ENCODE measurements around the gene ABLIM2.
A peak's percentile ranks its signal among the peaks of the same experiment; 100 is the strongest.
"Not testable (repeated sequence)": the region's sequence is repeated elsewhere in the genome, so short reads cannot be mapped to it uniquely, and the experiment has no call there.

Gene ABLIM2

DNA sequence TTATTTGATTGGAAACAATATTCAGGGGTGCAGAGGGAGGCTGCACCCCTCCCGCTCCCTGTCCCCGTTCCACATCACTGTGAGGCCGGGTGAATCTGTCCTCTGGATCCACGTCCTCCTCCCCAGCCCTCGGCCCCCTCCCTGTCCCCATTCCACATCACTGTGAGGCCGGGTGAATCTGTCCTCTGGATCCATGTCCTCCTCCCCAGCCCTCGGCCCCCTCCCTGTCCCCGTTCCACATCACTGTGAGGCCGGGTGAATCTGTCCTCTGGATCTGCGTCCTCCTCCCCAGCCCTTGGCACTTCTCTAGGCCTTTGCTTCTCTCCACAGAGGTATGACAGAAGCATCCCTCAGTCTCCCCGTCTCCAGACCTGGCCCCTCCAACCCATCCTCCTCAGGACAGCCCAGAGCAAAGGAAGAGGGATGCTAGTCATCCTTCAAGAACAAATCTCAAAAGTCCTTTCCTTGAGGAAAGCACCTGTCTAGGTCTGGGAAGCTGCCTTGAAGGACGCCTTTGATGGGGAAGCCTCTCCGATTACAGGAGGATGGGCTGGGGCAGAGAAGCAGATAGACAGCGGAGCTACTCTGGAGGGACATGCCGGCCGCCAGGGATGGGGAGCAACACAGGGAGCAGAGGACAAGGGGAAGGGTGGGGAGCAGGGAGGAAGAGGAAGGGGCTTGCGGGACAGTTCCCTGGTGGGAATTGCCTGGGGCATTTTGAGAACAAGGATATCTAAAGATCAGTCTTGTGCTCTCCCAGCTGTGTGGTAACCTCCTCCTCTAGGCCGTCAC, 208.1 kb downstream of the ABLIM2 start:
- DNase-seq: no peak

DNA sequence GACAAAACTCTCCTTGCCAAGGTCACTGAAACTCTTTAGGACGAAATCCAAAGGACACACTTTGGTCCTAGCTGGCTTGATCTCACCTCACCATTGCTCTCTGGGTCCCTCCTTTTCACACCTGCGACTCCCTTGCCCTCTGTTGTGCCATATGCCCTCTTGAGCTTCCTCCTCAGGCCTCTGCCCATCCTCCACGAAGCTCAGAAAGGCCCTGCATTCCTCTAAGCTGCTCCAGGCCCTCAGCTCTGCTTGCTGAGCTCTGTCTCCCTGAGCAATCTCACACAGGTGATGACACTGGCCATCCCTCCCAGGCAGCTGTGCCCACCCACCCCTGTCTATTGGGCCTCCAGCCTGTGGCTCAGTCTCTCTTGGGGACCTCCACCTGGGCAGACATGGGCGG, 208.9 kb downstream of the ABLIM2 start:
- no peak for DNase-seq

DNA sequence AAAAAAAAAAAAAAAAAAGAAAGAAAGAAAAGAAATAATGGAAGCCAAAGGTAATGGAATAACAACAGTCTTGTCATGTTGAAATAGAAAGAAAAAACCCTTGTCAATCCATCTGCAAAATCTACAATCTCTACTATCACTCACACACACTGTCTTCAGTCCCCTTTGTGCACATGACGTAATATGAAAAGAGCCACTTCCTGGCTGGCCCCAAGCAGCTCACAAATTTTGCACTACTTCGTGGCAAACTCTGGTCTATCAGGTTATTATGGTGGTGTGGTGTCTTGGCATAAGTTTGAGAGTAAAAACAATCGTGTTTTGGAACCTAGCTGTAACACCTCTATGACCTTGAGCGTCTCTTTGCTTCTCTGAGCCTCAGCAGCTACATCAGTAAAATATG, 210.7 kb downstream of the ABLIM2 start:
- DNase-seq: peak; percentile 31

DNA sequence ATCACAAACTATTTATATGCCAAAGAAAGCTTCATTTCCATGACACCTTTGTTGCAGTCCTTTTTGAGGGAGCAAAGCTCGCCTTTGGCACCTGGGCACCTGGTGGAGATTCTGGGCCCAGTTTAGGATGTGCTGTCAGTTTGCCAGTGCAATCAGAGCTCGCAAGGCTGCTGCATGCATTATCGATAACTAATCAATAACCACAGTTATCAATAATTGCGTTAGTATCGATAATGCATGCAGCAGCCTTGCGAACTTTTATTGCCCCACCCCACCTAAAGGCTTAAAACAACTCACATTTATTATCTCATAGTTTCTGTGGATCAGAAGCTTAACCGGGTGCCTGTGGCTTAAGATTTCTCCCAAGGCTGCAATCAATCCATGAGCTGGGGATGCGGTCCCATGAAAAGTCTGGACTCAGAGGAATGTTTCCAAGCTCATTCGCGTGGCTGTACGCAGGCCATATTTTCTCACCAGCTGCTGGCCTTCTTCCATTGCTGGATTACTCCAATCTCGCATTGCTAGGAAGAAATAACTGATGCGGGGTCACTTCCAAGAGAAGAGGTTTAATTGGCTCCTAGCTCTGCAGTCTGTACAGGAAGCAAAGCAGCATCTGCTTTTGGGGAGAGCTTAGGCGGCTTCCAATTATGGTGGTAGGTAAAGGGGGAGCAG, 212.8 kb downstream of the ABLIM2 start:
- no peak for DNase-seq

DNA sequence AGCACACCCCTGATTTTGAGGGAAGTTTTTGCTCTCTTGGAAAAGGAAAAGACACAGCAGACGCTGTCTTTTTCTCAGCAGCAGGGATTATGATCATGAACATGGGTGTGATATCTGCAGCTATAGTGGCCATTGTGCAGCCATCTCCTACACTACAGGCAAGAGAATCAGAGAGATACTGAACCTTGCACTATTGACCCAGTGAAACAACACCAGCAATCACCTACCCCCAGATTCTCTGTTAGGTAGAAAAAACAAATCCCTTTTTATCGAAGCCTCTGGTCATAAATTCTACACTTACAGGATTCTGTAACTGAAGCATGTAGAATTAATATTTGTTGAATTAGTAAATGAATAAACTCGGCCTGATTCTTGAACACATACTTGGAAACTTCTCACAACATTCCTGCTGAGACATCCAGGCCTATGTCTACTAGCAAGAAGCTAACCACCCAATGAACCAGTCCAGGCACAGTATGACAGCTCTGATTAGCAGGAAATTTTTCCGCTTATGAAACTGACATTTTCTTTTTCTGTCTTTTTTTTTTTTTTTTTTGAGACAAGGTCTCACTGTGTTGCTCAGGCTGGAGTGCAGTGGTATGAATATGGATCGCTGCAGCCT, 213.9 kb downstream of the ABLIM2 start:
- DNase-seq: no peak

DNA sequence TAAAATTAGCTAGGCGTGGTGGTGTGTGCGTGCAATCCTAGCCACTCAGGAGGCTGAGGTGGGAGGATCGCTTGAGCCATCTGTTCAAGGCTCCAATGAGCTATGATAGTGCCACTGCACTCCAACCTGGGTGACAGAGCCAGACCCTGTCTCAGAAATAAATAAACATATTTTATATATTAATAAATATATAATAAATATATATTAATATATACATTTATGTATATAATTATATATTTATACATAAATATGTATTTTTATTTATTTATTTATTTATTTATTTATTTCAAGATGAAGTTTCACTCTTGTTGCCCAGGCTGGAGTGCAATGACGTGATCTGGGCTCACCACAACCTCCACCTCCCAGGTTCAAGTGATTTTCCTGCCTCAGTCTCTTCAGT, 214.9 kb downstream of the ABLIM2 start:
- not testable (repeated sequence) for DNase-seq

DNA sequence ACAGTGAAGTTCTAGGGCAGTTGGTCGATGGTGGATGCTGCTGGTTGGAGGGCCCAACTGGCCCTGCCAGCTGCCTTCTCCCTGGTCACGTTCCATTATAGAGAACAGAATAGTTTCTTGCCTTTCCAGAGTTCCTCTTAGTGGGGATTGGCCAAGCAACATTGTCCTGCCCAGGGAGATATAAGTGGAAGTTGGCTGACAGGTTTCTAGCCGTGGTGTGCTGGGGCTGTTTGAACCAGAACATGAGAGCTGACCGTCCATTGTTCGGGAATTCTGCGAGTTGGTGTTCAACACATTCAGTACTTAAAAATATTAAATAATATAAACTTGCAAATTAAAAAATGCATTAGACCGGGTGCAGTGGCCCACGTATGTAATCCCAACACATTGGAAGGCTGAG, 215.4 kb downstream of the ABLIM2 start:
- no peak for DNase-seq

DNA sequence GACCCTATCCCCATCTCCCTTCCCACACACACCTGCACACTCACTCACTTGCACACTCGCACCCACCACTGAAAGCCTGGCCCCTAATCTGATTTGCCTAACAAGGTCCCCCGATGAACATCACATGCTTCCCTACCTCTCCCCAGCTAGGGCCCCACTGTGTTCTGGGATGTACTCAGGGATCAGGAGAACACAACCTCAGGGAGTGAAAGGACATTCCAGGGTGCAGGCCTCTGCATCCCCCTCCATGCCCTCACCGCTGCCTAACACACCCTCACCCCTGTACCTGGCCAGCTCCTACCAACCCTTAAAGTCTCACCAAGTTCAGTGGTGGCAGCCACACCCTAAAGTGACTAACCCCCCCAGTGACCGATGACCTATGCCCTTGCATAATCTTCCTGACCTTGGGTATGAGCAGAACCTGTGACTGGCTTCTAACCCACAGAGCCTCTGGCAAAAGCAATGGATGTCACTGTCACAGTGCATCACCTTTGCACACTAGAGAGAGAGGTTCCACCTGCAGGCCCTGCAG, 216.6 kb downstream of the ABLIM2 start:
- no peak for DNase-seq

DNA sequence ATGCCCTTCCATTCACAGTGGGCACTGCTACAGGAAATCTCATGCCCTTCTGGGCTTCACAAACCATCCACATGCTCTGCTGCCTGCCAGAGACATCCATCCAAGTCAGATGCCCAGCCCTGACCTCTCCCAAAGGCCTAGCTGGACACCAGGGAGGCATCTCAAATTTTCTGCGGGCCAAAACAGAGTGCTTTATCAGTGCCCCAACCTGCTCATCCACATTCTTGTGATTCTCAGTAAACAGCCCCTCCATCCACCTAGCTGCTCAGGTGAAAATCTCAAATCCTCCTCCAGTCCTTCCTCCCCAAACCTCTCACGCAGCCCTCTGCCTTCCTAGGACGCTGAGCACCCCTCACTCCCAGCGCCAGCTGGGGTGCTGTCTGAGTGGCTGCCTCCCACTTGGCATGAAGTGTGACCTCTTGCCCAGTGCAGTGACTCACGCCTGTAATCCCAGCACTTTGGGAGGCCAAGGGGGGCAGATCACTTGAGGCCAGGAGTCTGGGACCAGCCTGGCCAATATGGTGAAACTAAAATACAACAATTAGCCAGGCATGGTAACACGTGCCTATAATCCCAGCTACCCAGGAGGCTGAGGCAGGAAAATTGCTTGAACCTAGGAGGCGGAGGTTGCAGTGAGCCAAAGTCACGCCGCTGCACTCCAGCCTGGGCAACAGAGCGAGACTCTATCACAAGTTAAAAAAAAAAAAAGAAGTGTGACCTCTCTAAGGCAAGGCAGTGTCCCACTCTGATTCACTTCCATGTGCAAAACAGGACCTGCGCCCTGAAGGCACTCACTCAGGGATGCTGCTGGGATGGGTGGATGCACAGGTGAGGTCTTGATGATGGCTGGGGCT, 217.3 kb downstream of the ABLIM2 start:
- no peak for DNase-seq

DNA sequence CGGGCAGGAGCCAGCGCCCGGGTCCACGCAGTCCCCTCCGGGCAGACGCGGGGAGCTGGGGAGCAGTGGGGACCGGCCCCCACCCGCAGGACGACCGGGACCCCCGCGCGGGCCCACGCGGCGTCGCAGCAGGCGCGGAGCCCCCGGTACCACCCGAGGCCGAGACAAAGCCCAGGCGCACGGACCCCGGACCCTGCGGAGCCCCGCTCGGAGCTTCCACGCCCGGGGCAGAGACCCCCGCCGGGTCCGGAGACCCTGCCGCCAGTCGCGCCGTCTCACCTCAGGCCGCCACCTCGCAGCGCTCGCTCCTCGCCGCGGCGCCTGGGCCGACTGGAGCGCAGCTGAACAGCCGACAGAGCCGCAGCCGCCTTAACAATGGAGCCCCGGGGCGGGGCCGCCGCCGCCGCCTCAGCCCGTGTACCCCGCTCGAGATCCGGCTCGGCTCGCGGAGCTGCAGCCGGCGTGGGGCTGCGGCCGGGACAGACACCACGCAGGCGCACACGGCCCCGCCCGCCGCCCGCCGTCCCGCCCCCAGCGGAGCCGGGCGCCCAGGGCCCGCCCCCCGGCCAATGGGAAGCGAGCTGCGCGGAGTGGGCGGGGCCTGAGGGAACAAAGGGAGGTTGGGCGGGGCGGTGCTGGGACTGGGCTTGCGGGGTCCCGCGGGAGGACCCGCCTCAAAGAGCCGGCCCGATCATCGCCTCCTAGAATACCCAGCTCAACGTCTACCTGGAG, 219.1 kb downstream of the ABLIM2 start, which contains the start of gene AFAP1:
TSS of gene AFAP1 (minus strand) at position 485 of the 732 bp plus-strand sequence. CDS start 67,783 bp downstream, outside the sequence.
- DNase-seq: peak; percentile 90

DNA sequence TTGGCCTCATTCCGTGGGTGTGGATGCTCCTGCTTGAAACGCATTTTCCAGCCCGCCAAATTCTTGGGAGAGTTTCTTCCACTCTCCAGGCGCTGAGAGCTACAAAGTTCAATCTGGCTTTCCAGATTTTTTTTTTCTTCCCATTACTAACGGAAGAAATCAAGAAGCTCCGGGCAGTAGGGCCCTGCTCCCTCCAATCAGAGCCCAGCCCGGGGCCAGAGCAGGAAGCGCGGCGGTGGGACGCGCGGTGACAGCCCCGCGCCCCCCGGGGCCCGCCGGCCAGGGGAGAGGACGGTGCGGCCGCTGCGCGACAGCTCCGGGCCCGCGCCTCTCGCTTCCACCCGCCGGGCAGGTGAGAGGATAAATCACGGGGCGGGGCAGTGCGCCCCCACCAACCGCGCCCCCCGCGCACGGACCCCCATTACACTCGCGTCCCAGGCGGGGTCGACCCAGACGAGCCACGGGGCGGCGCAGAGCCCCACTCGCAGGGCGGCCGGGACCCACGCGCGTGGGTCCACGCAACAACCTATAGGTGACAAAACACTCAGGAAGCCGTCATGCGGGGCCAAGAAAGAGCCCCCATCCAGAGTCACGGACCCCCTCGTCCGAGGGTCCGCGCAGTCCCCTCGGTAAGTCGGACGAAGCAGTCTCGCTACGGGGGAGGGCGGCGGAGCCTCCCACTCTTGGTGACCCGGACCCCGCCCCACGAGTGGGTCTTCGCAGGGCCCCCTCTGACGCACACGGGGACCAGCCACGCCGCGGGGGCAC, 219.8 kb downstream of the ABLIM2 start:
- no peak for DNase-seq

DNA sequence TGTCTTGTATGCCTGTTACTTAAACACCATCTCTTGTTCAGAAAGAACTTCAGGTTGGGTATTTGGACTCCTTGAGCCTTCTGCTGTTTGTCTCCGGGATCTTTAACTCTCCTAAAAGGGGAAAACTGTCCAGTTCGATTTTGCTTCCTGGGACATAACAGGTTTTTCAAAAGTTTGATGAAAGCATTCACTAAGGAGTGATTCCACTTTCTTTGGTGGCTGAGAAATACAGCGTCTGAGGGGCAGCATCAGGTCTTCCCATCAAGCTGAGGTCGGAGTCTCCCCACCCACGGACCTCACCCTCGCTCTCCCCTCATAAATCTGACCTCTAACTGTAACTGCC, 220.4 kb downstream of the ABLIM2 start:
- DNase-seq: no peak

DNA sequence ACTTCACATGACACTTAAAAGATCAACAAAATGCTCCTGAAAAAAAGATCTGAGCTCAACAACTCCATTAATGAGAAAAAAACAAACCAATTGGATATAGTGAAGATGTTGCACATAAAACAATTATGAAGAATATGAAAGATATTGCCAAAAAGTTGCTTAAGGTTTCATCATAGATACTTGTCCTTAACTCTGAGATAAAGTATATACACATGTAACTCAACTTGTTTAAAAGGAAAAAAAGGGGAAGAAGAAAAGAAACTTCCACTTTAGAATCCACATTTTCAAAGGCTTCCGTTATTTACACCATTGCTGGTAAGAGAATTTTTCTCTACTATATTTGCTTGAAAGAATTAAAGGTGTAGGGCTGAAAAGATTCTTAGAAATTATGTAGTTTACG, 221.6 kb downstream of the ABLIM2 start:
- DNase-seq: no peak

DNA sequence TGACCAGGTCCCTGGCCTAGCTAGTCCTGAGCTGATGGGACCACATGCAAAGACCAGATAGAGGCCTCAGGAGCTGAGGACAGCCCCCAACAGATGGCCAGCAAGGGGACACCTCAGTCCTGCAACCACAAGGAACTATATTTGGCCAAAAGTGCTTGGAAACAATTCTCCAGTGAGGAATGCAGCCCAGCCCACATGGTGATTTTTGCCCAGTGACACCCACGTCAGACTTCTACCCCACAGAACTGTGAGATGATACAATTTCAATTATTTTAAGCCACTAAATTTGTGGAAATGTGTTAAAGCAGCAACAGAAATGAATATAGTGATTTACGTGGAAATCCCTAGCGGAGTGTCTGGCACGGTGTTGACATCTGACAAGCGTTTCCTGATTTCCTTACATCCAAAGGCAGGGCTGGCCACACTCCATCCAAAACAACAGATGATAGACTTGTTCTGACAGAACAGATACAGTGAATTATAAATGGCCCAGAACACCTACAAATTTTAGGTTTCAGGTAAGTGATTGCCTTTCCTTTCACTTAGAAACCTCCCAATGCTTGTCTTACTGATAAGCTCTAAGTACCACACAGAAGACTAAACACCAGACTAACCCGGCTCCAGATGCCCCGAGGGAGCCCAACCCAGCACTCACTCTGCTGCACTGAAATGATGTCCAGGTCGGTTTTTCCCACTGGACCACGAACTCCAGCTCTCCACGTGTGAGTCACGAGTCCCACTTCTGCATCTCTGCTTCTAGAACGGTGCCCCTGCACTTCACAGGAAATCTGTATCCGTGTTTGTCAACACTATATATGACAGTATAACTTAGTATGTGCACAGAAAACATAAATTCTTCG, 224.7 kb downstream of the ABLIM2 start:
- no peak for DNase-seq

DNA sequence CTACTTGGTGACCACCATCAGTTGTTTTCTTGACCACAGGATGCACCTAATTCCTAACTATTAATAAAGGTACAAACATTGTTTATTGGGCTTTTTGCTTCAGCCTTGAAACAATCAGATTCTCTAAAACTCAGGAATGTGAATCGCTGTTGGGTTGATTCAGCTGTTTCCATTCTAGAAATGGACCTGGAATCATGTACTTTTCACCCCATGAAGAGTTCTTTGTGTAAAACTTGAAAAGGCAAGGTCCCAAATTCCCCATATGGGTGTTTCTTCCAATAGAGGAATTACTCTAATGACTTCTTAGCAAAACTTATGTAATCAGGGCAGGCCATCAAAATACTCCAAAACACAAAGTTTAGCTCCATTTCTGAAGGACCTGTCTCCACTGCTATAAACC, 226.3 kb downstream of the ABLIM2 start:
- no peak for DNase-seq

DNA sequence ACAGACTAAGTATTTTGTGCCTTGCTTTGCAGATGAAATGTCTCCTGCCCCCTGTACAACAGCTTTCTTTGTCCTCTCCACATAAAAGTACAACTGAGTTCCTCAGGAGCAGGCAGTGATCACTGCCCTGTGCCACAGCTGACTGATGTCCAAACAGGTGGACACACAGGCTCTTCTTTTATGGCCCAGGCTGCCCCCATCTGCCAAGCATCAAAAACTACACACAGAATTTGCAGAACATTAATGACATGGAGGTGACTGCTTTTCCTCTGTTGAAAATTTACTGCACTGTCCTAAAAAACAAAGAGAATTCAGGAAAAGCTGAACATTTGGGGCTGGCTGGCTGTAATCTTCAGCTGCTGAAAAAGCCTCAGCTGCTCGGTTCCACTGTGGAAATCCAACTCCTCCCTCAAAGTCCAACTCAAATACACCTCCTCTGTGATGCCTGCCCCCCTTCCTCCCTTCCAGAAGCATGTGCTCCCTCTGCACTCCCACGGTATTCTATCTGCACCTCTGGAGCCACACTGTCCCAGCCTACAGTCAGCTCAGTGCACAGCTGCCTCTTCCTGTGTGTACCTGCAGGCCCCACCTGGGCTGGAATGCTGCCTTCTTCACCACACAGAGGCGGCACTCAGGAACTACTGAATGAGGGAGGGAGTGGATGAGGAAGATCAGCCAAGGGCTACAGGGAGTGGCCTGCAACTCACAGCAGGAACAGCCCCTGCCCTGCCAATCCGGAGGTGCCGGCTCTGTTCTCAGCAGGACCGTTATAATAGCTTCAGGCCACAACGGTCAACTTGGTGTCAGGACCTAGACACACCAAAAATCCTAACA, 229.3 kb downstream of the ABLIM2 start:
- no peak for DNase-seq

DNA sequence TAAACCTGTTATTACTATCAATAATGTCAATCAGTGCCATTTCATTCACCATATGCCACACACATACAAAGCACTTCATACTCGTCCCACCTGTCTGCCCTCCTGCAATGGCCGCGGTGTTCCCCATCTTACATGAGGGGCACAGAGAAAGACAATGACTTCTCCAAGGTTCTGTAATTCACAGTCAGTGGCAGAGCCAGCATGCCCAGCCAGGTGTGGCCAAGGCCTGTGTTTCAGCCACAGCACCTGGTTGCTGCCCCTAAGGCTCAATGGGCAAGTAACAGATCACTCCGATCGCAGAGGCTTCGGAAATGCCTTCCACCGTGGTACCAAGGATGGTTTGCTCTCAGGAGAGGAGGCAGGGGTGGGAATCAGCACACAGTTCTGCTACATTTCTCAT, 229.9 kb downstream of the ABLIM2 start:
- DNase-seq: no peak

DNA sequence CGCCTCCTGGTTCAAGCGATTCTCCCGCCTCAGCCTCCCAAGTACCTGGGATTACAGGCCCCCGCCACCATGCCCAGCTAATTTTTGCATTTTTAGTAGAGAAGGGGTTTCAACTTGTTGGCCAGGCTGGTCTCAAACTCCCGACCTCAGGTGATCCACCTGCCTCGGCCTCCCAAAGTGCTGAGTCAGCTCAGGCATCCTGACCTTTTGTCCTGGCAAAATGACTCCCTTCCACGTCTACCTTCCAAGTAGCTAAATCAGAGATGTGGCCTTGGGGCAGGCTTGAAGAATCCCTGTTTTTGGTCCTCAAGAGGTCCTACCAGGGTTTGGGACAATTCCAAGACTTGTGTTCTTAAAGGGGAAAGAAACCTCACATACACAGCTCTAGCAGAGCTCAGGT, 231.8 kb downstream of the ABLIM2 start:
- no peak for DNase-seq

DNA sequence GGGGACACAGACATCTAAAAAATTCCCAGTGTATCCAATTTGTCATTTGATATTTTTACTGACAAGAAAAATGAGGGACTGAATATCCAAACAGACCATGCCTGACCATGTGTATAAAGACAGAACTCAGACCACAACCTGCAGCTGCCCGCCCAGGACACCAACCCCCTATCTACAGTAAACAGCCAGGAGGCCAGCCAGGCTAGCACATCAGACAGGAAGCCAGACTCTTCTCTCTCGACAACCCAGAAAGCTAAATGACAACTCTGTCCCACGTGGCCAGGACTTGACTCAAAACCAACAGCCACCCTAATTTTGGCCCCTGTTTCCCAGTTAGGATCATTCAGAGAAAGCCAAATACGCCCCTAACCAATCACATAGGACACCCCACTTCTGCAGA, 234.0 kb downstream of the ABLIM2 start:
- DNase-seq: no peak
